ENCODE results near the gene FNDC4. TPM values are rescaled to one million over a fixed set of nuclear protein-coding genes. Genes with fewer than 3 reads are reported as not detected.

The FNDC4 gene
- total RNA-seq, 1 experiment from 2014 or later = 2.4 TPM

- no TSS peak for BruUV-seq (replicated peaks)
- Mint-ChIP-seq H3K27me3 (ENCODE audit: insufficient read depth, unreplicated experiment) (no peaks in the 10 kb centered on the region), H3K9me3 (ENCODE audit: unreplicated experiment) (no peaks in the 10 kb centered on the region), H3K36me3 (ENCODE audit: insufficient read depth, unreplicated experiment) (no peaks in the 10 kb centered on the region), H3K4me1 (ENCODE audit: low read depth, unreplicated experiment) (no peaks in the 10 kb centered on the region), H3K4me3 (ENCODE audit: unreplicated experiment) (no peak overlapping the region), H3K27ac (ENCODE audit: unreplicated experiment) (no peak overlapping the region)
- Histone ChIP-seq H3K4me3 (ENCODE audit: low read depth, low read length) (no peak overlapping the region), H3K27me3 (replicated peaks; ENCODE audit: control insufficient read depth, insufficient read depth, low read length) (no peaks in the 10 kb centered on the region), H3K36me3 (ENCODE audit: control insufficient read depth, insufficient read depth, low read length) (no peaks in the 10 kb centered on the region), H3K9me3 (no peaks in the 10 kb centered on the region), H3K4me1 (no peaks in the 10 kb centered on the region)
- no peak for TF ChIP-seq CTCF (IDR thresholded peaks at IDR 0.05; ENCODE audit: insufficient read depth in 1 of 2, low read depth in 1 of 2, low read length in 1 of 2, severe bottlenecking in 1 of 2, unreplicated experiment in 1 of 2)
- DNase-seq = no peak
- ChIA-PET POLR2A (no interaction called here), CTCF (no interaction called here)
- intact Hi-C loops (cut with micrococcal nuclease; ENCODE audit: unreplicated experiment) = no loop called here
Measured at GRCh38 chr2:27506587-27506986, 11.6 kb upstream of the FNDC4 start.

- no peak for DNase-seq
- no peaks in the 10 kb centered on the region for H3K9me3 ChIP-seq
- peaks cover under 1% of the 10 kb centered on the region; the same call in 1 of the 2 replicates for H3K4me1 ChIP-seq
- intact Hi-C loops (cut with micrococcal nuclease; ENCODE audit: unreplicated experiment) = no loop called here
- H3K27me3 ChIP-seq (replicated peaks; ENCODE audit: control insufficient read depth, insufficient read depth, low read length) = no peaks in the 10 kb centered on the region
- no peak for TF ChIP-seq CTCF (IDR thresholded peaks at IDR 0.05; ENCODE audit: insufficient read depth in 1 of 2, low read depth in 1 of 2, low read length in 1 of 2, severe bottlenecking in 1 of 2, unreplicated experiment in 1 of 2)
- POLR2A ChIA-PET = no interaction called here
- CTCF ChIA-PET = no interaction called here
- no peaks in the 10 kb centered on the region for H3K36me3 Mint-ChIP-seq (ENCODE audit: insufficient read depth, unreplicated experiment)
- no peaks in the 10 kb centered on the region for H3K9me3 Mint-ChIP-seq (ENCODE audit: unreplicated experiment)
- H3K4me1 Mint-ChIP-seq (ENCODE audit: low read depth, unreplicated experiment) = no peaks in the 10 kb centered on the region
- no TSS peak for BruUV-seq (replicated peaks)
- no peak overlapping the region for H3K4me3 Mint-ChIP-seq (ENCODE audit: unreplicated experiment)
- H3K27ac Mint-ChIP-seq (ENCODE audit: unreplicated experiment) = no peak overlapping the region
- H3K4me3 ChIP-seq (ENCODE audit: low read depth, low read length) = no peak overlapping the region
- peaks cover 3% of the 10 kb centered on the region for H3K27me3 Mint-ChIP-seq (ENCODE audit: insufficient read depth, unreplicated experiment)
- H3K36me3 ChIP-seq (ENCODE audit: control insufficient read depth, insufficient read depth, low read length) = no peaks in the 10 kb centered on the region
Measured at GRCh38 chr2:27502142-27502541, 7.1 kb upstream of the FNDC4 start.

- intact Hi-C loops (cut with micrococcal nuclease; ENCODE audit: unreplicated experiment) = no loop called here
- Histone ChIP-seq H3K27me3 (replicated peaks; ENCODE audit: control insufficient read depth, insufficient read depth, low read length) (no peaks in the 10 kb centered on the region), H3K4me3 (ENCODE audit: low read depth, low read length) (no peak overlapping the region), H3K9me3 (no peaks in the 10 kb centered on the region), H3K4me1 (peaks cover 12% of the 10 kb centered on the region; the same call in 1 of the 2 replicates), H3K36me3 (ENCODE audit: control insufficient read depth, insufficient read depth, low read length) (no peaks in the 10 kb centered on the region)
- CTCF ChIA-PET = no interaction called here
- Mint-ChIP-seq H3K27me3 (ENCODE audit: insufficient read depth, unreplicated experiment) (peaks cover 3% of the 10 kb centered on the region), H3K4me3 (ENCODE audit: unreplicated experiment) (no peak overlapping the region), H3K36me3 (ENCODE audit: insufficient read depth, unreplicated experiment) (no peaks in the 10 kb centered on the region), H3K27ac (ENCODE audit: unreplicated experiment) (no peak overlapping the region), H3K4me1 (ENCODE audit: low read depth, unreplicated experiment) (no peaks in the 10 kb centered on the region), H3K9me3 (ENCODE audit: unreplicated experiment) (no peaks in the 10 kb centered on the region)
- POLR2A ChIA-PET = no interaction called here
- TF ChIP-seq CTCF (IDR thresholded peaks at IDR 0.05; ENCODE audit: insufficient read depth in 1 of 2, low read depth in 1 of 2, low read length in 1 of 2, severe bottlenecking in 1 of 2, unreplicated experiment in 1 of 2) = no peak
- BruUV-seq (replicated peaks) = no TSS peak
- DNase-seq = no peak
Measured at GRCh38 chr2:27501042-27501441, 6.0 kb upstream of the FNDC4 start.

All from Caco-2 (cell line).